H9 (cell line): ENCODE results near the gene ANKRD28. TPM values are rescaled to one million over a fixed set of nuclear protein-coding genes. Genes with fewer than 3 reads are reported as not detected.

Source experiments
- DNase-seq: peaks from one replicate; pipeline ENCODE4 v3.0.0-alpha.2; 2017
- H2AFZ ChIP-seq: one replicate; pipeline ENCODE4 v1.6.1; 2013; ENCODE audit warnings: mild to moderate bottlenecking, low read length, control low read depth, moderate library complexity
- H2AK5ac ChIP-seq: 2 replicates; pipeline ENCODE4 v1.6.1; 2013; ENCODE audit warnings: low read length, control low read depth, mixed read lengths; ENCODE audit not compliant: insufficient read length
- H2BK120ac ChIP-seq: one replicate; pipeline ENCODE4 v1.6.1; 2013; ENCODE audit warnings: low read depth, mild to moderate bottlenecking, low read length, control low read depth, inconsistent platforms; ENCODE audit not compliant: poor library complexity, severe bottlenecking
- H2BK12ac ChIP-seq: 2 replicates; pipeline ENCODE4 v1.6.1; 2013; ENCODE audit warnings: low read length, control low read depth, mixed read lengths, low read depth; ENCODE audit not compliant: insufficient read length
- H2BK15ac ChIP-seq: 2 replicates; pipeline ENCODE4 v1.6.1; 2013; ENCODE audit warnings: low read depth, low read length, control low read depth
- H2BK20ac ChIP-seq: one replicate; pipeline ENCODE4 v1.6.1; 2013; ENCODE audit warnings: low read depth, mild to moderate bottlenecking, low read length, control low read depth, inconsistent platforms; ENCODE audit not compliant: poor library complexity, severe bottlenecking
- H2BK5ac ChIP-seq: 2 replicates; pipeline ENCODE4 v1.6.1; 2013; ENCODE audit warnings: low read length, control low read depth, mixed read lengths; ENCODE audit not compliant: insufficient read length
- H3K14ac ChIP-seq: 2 replicates; pipeline ENCODE4 v1.6.1; 2013; ENCODE audit warnings: low read length, control low read depth; ENCODE audit not compliant: insufficient read depth
- H3K18ac ChIP-seq: 2 replicates; pipeline ENCODE4 v1.6.1; 2013; ENCODE audit warnings: low read depth, mild to moderate bottlenecking, mixed read lengths, low read length, control low read depth; ENCODE audit not compliant: insufficient read length
- H3K23ac ChIP-seq: 2 replicates; pipeline ENCODE4 v1.6.1; 2013; ENCODE audit warnings: low read length, control low read depth, mixed read lengths, low read depth; ENCODE audit not compliant: insufficient read length
- H3K23me2 ChIP-seq: 2 replicates; pipeline ENCODE4 v1.6.1; 2013; ENCODE audit warnings: low read depth, mild to moderate bottlenecking, mixed read lengths, low read length, control low read depth; ENCODE audit not compliant: insufficient read length, poor library complexity, severe bottlenecking
- H3K27ac ChIP-seq: 2 replicates; pipeline ENCODE4 v1.5.1; 2013; ENCODE audit warnings: low read length, control low read depth, mixed read lengths, low read depth; ENCODE audit not compliant: insufficient read length
- H3K27me3 ChIP-seq: 2 replicates; pipeline ENCODE4 v1.6.1; 2013; ENCODE audit warnings: low read length, control low read depth, inconsistent platforms; ENCODE audit not compliant: insufficient read depth
- H3K4ac ChIP-seq: 2 replicates; pipeline ENCODE4 v1.6.1; 2013; ENCODE audit warnings: low read depth, mild to moderate bottlenecking, control low read depth, inconsistent platforms, low read length, moderate library complexity
- H3K4me1 ChIP-seq: 2 replicates; pipeline ENCODE4 v1.6.1; 2013; ENCODE audit warnings: low read length, control low read depth, inconsistent platforms; ENCODE audit not compliant: insufficient read depth
- H3K4me2 ChIP-seq: 2 replicates; pipeline ENCODE4 v1.6.1; 2013; ENCODE audit warnings: low read length, control low read depth, mixed read lengths; ENCODE audit not compliant: insufficient read length, insufficient read depth
- H3K56ac ChIP-seq: 2 replicates; pipeline ENCODE4 v1.6.1; 2013; ENCODE audit warnings: low read depth, mild to moderate bottlenecking, mixed read lengths, low read length, control low read depth; ENCODE audit not compliant: insufficient read length
- H3K79me1 ChIP-seq: 2 replicates; pipeline ENCODE4 v1.6.1; 2013; ENCODE audit warnings: low read depth, mild to moderate bottlenecking, moderate library complexity, low read length, control low read depth, inconsistent platforms; ENCODE audit not compliant: insufficient read depth, poor library complexity, severe bottlenecking
- H3K79me2 ChIP-seq: 2 replicates; pipeline ENCODE4 v1.6.1; 2013; ENCODE audit warnings: low read length, control low read depth, inconsistent platforms; ENCODE audit not compliant: insufficient read depth
- H3K9ac ChIP-seq: 2 replicates; pipeline ENCODE4 v1.6.1; 2013; ENCODE audit warnings: low read length, control low read depth, mixed read lengths; ENCODE audit not compliant: insufficient read length; ENCODE audit errors: extremely low read depth
- H3K9me3 ChIP-seq: one replicate; pipeline ENCODE4 v1.6.1; 2013; ENCODE audit warnings: low read depth, low read length, inconsistent platforms; ENCODE audit not compliant: control insufficient read depth
- H3T11ph ChIP-seq: one replicate; pipeline ENCODE4 v1.6.1; 2013; ENCODE audit warnings: mild to moderate bottlenecking, low read length, control low read depth, inconsistent platforms
- H4K20me1 ChIP-seq: one replicate; pipeline ENCODE4 v1.6.1; 2013; ENCODE audit not compliant: control insufficient read depth, insufficient read length, insufficient read depth
- H4K5ac ChIP-seq: 2 replicates; pipeline ENCODE4 v1.6.1; 2013; ENCODE audit warnings: low read depth, mild to moderate bottlenecking, mixed read lengths, low read length, control low read depth; ENCODE audit not compliant: insufficient read length
- H4K8ac ChIP-seq: replicated peaks from 2 replicates; pipeline ENCODE4 v1.6.1; 2013; ENCODE audit warnings: low read length, control low read depth, mixed read lengths, low read depth; ENCODE audit not compliant: insufficient read length
- H4K91ac ChIP-seq: 2 replicates; pipeline ENCODE4 v1.6.1; 2013; ENCODE audit warnings: low read depth, mild to moderate bottlenecking, moderate library complexity, mixed read lengths, low read length, control low read depth; ENCODE audit not compliant: insufficient read length
- H3K27ac Mint-ChIP-seq, 3 experiments: 2 replicates in 2 of 3; 3 replicates in 1 of 3; pipeline ENCODE4 v1.8.0; 2020 to 2021; ENCODE audit warnings: mixed read lengths in 3 of 3, mild to moderate bottlenecking in 1 of 3, moderate library complexity in 1 of 3
- H3K27me3 Mint-ChIP-seq: 2 replicates; pipeline ENCODE4 v1.8.0; 2021; ENCODE audit warnings: low read depth, mild to moderate bottlenecking, moderate library complexity, mixed read lengths
- H3K36me3 Mint-ChIP-seq, 3 experiments: 2 replicates in 2 of 3; 3 replicates in 1 of 3; pipeline ENCODE4 v1.8.0; 2020 to 2021; ENCODE audit warnings: low read depth in 3 of 3, mixed read lengths in 3 of 3; ENCODE audit not compliant: insufficient read depth in 1 of 3
- H3K4me1 Mint-ChIP-seq, 2 experiments: 2 replicates each; pipeline ENCODE4 v1.8.0; 2020; ENCODE audit warnings: mixed read lengths in 2 of 2
- H3K4me3 Mint-ChIP-seq, 2 experiments: 2 replicates in 1 of 2; 3 replicates in 1 of 2; pipeline ENCODE4 v1.8.0; 2020 to 2021; ENCODE audit warnings: mild to moderate bottlenecking in 2 of 2, mixed read lengths in 2 of 2, moderate library complexity in 1 of 2
- H3K9me3 Mint-ChIP-seq, 2 experiments: 2 replicates in 1 of 2; 3 replicates in 1 of 2; pipeline ENCODE4 v1.8.0; 2020; ENCODE audit warnings: mild to moderate bottlenecking in 2 of 2, mixed read lengths in 2 of 2, moderate library complexity in 1 of 2
- WGBS: extraction: QIAGEN DNeasy Blood & Tissue Kit; methylation state at CpG from one replicate; pipeline ENCODE4 v1.1.7; 2013; ENCODE audit warnings: missing lambda C conversion rate, low lambda C conversion rate, mixed read lengths; ENCODE audit not compliant: insufficient read length; ENCODE audit errors: extremely low coverage; 5-methylcytosine and 5-hydroxymethylcytosine counted together
- total RNA-seq: library from RNA; stranded (reverse); gene quantifications from 2 replicates; pipeline ENCODE4 v1.2.1, GENCODE V29; 2021
- TF ChIP-seq, protein P1 (sequence below): fragments of 200-600 bp; sonication (generic); conservative IDR thresholded peaks from 3 replicates; pipeline ENCODE4 v1.8.0; 2021; ENCODE audit warnings: antibody characterized with exemption, mild to moderate bottlenecking

The ANKRD28 gene
- total RNA-seq, 1 experiment from 2014 or later = 59.0 TPM

DNA sequence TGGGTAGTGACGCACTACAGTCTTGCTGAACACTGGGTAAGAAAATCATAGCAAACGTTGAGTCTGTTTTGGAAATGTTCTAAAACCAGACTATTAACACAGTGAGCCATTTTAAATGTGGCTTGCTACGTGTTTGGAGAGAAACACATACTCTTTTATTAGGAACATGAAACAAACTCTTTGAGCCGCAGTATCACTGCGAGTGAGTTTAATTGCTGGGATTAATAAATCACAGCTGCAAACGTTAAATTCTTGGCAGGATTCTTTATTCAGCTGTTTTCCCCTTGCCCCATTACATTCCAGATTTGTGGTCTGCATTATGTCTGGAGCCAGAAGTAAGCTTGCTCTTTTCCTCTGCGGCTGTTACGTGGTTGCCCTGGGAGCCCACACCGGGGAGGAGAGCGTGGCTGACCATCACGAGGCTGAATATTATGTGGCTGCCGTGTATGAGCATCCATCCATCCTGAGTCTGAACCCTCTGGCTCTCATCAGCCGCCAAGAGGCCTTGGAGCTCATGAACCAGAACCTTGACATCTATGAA, 162.6 kb downstream of the ANKRD28 start:
- Histone ChIP-seq H4K5ac (no peak overlapping the region), H2BK15ac (no peak overlapping the region), H2BK12ac (no peak overlapping the region), H2AFZ (no peak overlapping the region), H3K9me3 (no peaks in the 10 kb centered on the region), H3K9ac (no peak overlapping the region), H3K56ac (no peak overlapping the region), H3K79me2 (no peaks in the 10 kb centered on the region), H3K27me3 (no peaks in the 10 kb centered on the region), H4K20me1 (no peaks in the 10 kb centered on the region), H4K91ac (no peak overlapping the region), H3K18ac (no peak overlapping the region), H4K8ac (no peak overlapping the region), H3K23ac (no peak overlapping the region), H3K4me2 (no peak overlapping the region), H3K27ac (no peak overlapping the region), H3K79me1 (no peaks in the 10 kb centered on the region), H3K4ac (no peak overlapping the region), H2BK5ac (no peak overlapping the region), H2AK5ac (no peak overlapping the region), H2BK120ac (no peak overlapping the region), H2BK20ac (no peak overlapping the region), H3K4me1 (peaks cover 21% of the 10 kb centered on the region), H3T11ph (no peak overlapping the region), H3K14ac (no peak overlapping the region), H3K23me2 (no peaks in the 10 kb centered on the region)
- no peak overlapping the region for H3K4me3 Mint-ChIP-seq
- TF ChIP-seq, protein P1, sequence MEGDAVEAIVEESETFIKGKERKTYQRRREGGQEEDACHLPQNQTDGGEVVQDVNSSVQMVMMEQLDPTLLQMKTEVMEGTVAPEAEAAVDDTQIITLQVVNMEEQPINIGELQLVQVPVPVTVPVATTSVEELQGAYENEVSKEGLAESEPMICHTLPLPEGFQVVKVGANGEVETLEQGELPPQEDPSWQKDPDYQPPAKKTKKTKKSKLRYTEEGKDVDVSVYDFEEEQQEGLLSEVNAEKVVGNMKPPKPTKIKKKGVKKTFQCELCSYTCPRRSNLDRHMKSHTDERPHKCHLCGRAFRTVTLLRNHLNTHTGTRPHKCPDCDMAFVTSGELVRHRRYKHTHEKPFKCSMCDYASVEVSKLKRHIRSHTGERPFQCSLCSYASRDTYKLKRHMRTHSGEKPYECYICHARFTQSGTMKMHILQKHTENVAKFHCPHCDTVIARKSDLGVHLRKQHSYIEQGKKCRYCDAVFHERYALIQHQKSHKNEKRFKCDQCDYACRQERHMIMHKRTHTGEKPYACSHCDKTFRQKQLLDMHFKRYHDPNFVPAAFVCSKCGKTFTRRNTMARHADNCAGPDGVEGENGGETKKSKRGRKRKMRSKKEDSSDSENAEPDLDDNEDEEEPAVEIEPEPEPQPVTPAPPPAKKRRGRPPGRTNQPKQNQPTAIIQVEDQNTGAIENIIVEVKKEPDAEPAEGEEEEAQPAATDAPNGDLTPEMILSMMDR = no peak
- no peak for DNase-seq
- no CpG with 5 or more reads among the region's 13 CpGs for WGBS
- no peaks in the 10 kb centered on the region for H3K9me3 Mint-ChIP-seq
- H3K27me3 Mint-ChIP-seq = no peaks in the 10 kb centered on the region
- H3K27ac Mint-ChIP-seq = peak overlapping the region in 1 of 3 experiments; percentile 45; a peak in 1 of 7 replicates
- H3K4me1 Mint-ChIP-seq = peaks cover 62 to 68% of the 10 kb centered on the region in 2 experiments
- H3K36me3 Mint-ChIP-seq = peaks cover 4 to 5% (median 4%) of the 10 kb centered on the region in 3 experiments; a peak in 4 of 7 replicates
